Endothelial cell of coronary artery (primary cell): ENCODE measurements around the gene MBL2. TPM values are rescaled to one million over a fixed set of nuclear protein-coding genes. Genes with fewer than 3 reads are reported as not detected.

Source experiments
- total RNA-seq: library from RNA; depleted of rRNA; stranded (reverse); fragments of >200 nt; gene quantifications from 2 replicates; pipeline ENCODE4 v1.2.3, GENCODE V29; 2014

MBL2 gene
- not detected in 2 replicates for total RNA-seq

GRCh38 chr10:52772623-52773022 is at the start of gene MBL2:
TSS of gene MBL2 (minus strand) at chr10:52772784. CDS start at chr10:52771635, 1,149 bp downstream.

